Neural progenitor cell (in vitro differentiated cells): ENCODE measurements around the gene ALDH1A3. TPM values are rescaled to one million over a fixed set of nuclear protein-coding genes. Genes with fewer than 3 reads are reported as not detected.

Experiments
- DNase-seq: peaks from one replicate; pipeline ENCODE4 v3.0.0-alpha.2; 2016; ENCODE audit warnings: low spot score
- H2AFZ ChIP-seq: fragments of 200-600 bp; sonication (generic); replicated peaks from 2 replicates; pipeline ENCODE4 v1.6.1; 2016; ENCODE audit warnings: antibody characterized with exemption
- H3F3A ChIP-seq: fragments of 200-600 bp; sonication (generic); 2 replicates; pipeline ENCODE4 v1.6.1; 2016; ENCODE audit warnings: antibody characterized with exemption, low read depth
- H3K27ac ChIP-seq: fragments of 200-600 bp; sonication (generic); 2 replicates; pipeline ENCODE4 v1.5.1; 2016; ENCODE audit warnings: mild to moderate bottlenecking
- H3K27me3 ChIP-seq: fragments of 200-600 bp; sonication (generic); 2 replicates; pipeline ENCODE4 v1.6.1; 2016; ENCODE audit warnings: mild to moderate bottlenecking, moderate library complexity
- H3K36me3 ChIP-seq: fragments of 200-600 bp; sonication (generic); 2 replicates; pipeline ENCODE4 v1.5.1; 2016
- H3K4me1 ChIP-seq: fragments of 200-600 bp; sonication (generic); 2 replicates; pipeline ENCODE4 v1.6.1; 2016; ENCODE audit warnings: mixed run types
- H3K4me2 ChIP-seq: fragments of 200-600 bp; sonication (generic); 2 replicates; pipeline ENCODE4 v1.6.1; 2016
- H3K4me3 ChIP-seq: fragments of 200-600 bp; sonication (generic); 2 replicates; pipeline ENCODE4 v1.5.1; 2016
- H3K79me2 ChIP-seq: fragments of 200-600 bp; sonication (generic); 2 replicates; pipeline ENCODE4 v1.6.1; 2016; ENCODE audit warnings: low read depth
- H3K9ac ChIP-seq: fragments of 200-600 bp; sonication (generic); 2 replicates; pipeline ENCODE4 v1.6.1; 2016
- H3K9me3 ChIP-seq: fragments of 200-600 bp; sonication (generic); 2 replicates; pipeline ENCODE4 v1.5.1; 2016; ENCODE audit warnings: low read depth
- H4K20me1 ChIP-seq: fragments of 200-600 bp; sonication (generic); 2 replicates; pipeline ENCODE4 v1.6.1; 2016; ENCODE audit warnings: low read depth
- H3K27ac Mint-ChIP-seq: 3 replicates; pipeline ENCODE4 v1.8.0; 2021; ENCODE audit warnings: mixed read lengths
- H3K27me3 Mint-ChIP-seq: 2 replicates; pipeline ENCODE4 v1.8.0; 2022; ENCODE audit warnings: low read depth, mild to moderate bottlenecking, inconsistent platforms, moderate library complexity, mixed read lengths; ENCODE audit not compliant: insufficient read depth
- H3K36me3 Mint-ChIP-seq: 3 replicates; pipeline ENCODE4 v1.8.0; 2021; ENCODE audit warnings: mixed read lengths
- H3K4me1 Mint-ChIP-seq: 3 replicates; pipeline ENCODE4 v1.8.0; 2021; ENCODE audit warnings: mixed read lengths
- H3K4me3 Mint-ChIP-seq: 3 replicates; pipeline ENCODE4 v1.8.0; 2021; ENCODE audit warnings: mild to moderate bottlenecking, moderate library complexity, mixed read lengths
- H3K9me3 Mint-ChIP-seq: 3 replicates; pipeline ENCODE4 v1.8.0; 2020; ENCODE audit warnings: mixed read lengths
- CTCF ChIP-seq: fragments of 200-600 bp; sonication (generic); IDR thresholded peaks from 2 replicates; pipeline ENCODE4 v1.5.1; 2017; ENCODE audit warnings: antibody characterized with exemption, mild to moderate bottlenecking
- EZH2 ChIP-seq: fragments of 200-600 bp; sonication (generic); IDR thresholded peaks from 2 replicates; pipeline ENCODE4 v1.6.1; 2017; ENCODE audit warnings: antibody characterized with exemption, mild to moderate bottlenecking, moderate library complexity
- EZH2phosphoT487 ChIP-seq: fragments of 200-600 bp; sonication (generic); IDR thresholded peaks from 2 replicates; pipeline ENCODE4 v1.6.1; 2017; ENCODE audit warnings: antibody characterized with exemption
- total RNA-seq: library from RNA; depleted of rRNA; stranded (reverse); fragments of >200 nt; gene quantifications from 2 replicates; pipeline ENCODE4 v1.2.3, GENCODE V29; 2015; ENCODE audit warnings: low replicate concordance

ALDH1A3 gene
- total RNA-seq, 1 donor from 2014 or later = 0.80 TPM

GRCh38 chr15:100856867-100857266, 22.8 kb upstream of the ALDH1A3 start:
- no peaks in the 10 kb centered on the region for H3K27me3 ChIP-seq
- H3K79me2 ChIP-seq = no peaks in the 10 kb centered on the region
- TF ChIP-seq EZH2 (no peak), CTCF (no peak), EZH2phosphoT487 (no peak)
- H3K9ac ChIP-seq = no peak overlapping the region
- no peak for DNase-seq
- H4K20me1 ChIP-seq = no peaks in the 10 kb centered on the region
- no peaks in the 10 kb centered on the region for H3F3A ChIP-seq
- H3K9me3 Mint-ChIP-seq = peaks cover 2% of the 10 kb centered on the region
- peaks cover 2% of the 10 kb centered on the region for H3K4me1 Mint-ChIP-seq
- no peak overlapping the region for H3K4me3 ChIP-seq
- H2AFZ ChIP-seq = no peak overlapping the region
- H3K4me2 ChIP-seq = no peak overlapping the region
- no peak overlapping the region for H3K27ac ChIP-seq
- peaks cover 7% of the 10 kb centered on the region for H3K27me3 Mint-ChIP-seq
- H3K36me3 ChIP-seq = no peaks in the 10 kb centered on the region
- no peaks in the 10 kb centered on the region for H3K4me1 ChIP-seq
- H3K36me3 Mint-ChIP-seq = no peaks in the 10 kb centered on the region
- no peaks in the 10 kb centered on the region for H3K9me3 ChIP-seq
- no peak overlapping the region for H3K4me3 Mint-ChIP-seq
- no peak overlapping the region for H3K27ac Mint-ChIP-seq

GRCh38 chr15:100858294-100858693, 21.3 kb upstream of the ALDH1A3 start:
- Mint-ChIP-seq H3K27ac (no peak overlapping the region), H3K36me3 (no peaks in the 10 kb centered on the region), H3K4me3 (no peak overlapping the region), H3K27me3 (peaks cover 4% of the 10 kb centered on the region), H3K4me1 (no peaks in the 10 kb centered on the region), H3K9me3 (peaks cover 2% of the 10 kb centered on the region)
- no peaks in the 10 kb centered on the region for H3F3A ChIP-seq
- TF ChIP-seq CTCF (no peak), EZH2phosphoT487 (no peak), EZH2 (no peak)
- H3K9ac ChIP-seq = no peak overlapping the region
- no peaks in the 10 kb centered on the region for H3K79me2 ChIP-seq
- no peak overlapping the region for H3K27ac ChIP-seq
- H3K4me3 ChIP-seq = no peak overlapping the region
- H3K4me2 ChIP-seq = no peak overlapping the region
- no peaks in the 10 kb centered on the region for H3K9me3 ChIP-seq
- no peaks in the 10 kb centered on the region for H3K4me1 ChIP-seq
- H4K20me1 ChIP-seq = no peaks in the 10 kb centered on the region
- no peak for DNase-seq
- no peak overlapping the region for H2AFZ ChIP-seq
- no peaks in the 10 kb centered on the region for H3K27me3 ChIP-seq
- H3K36me3 ChIP-seq = no peaks in the 10 kb centered on the region

GRCh38 chr15:100859970-100860828, 19.4 kb upstream of the ALDH1A3 start:
- no peak overlapping the region for H3K4me3 Mint-ChIP-seq
- Histone ChIP-seq H3K79me2 (no peaks in the 10 kb centered on the region), H4K20me1 (no peaks in the 10 kb centered on the region), H3K4me1 (no peaks in the 10 kb centered on the region), H3K27ac (no peak overlapping the region), H3K9ac (no peak overlapping the region), H3F3A (no peaks in the 10 kb centered on the region), H3K4me2 (no peak overlapping the region), H2AFZ (no peak overlapping the region), H3K9me3 (no peaks in the 10 kb centered on the region), H3K36me3 (no peaks in the 10 kb centered on the region), H3K4me3 (no peak overlapping the region), H3K27me3 (no peaks in the 10 kb centered on the region)
- TF ChIP-seq CTCF (no peak), EZH2 (no peak), EZH2phosphoT487 (no peak)
- no peaks in the 10 kb centered on the region for H3K36me3 Mint-ChIP-seq
- no peak for DNase-seq
- H3K9me3 Mint-ChIP-seq = peaks cover 2% of the 10 kb centered on the region
- peaks cover 5% of the 10 kb centered on the region for H3K27me3 Mint-ChIP-seq
- H3K4me1 Mint-ChIP-seq = peaks cover 8% of the 10 kb centered on the region
- no peak overlapping the region for H3K27ac Mint-ChIP-seq
